GM19193 (cell line): ENCODE data around the gene AHNAK2.

ENCODE experiments used
- POLR2A ChIP-seq: IDR thresholded peaks from 4 replicates; pipeline ENCODE4 v1.6.1; 2011; ENCODE audit not compliant: insufficient read depth, insufficient read length; ENCODE audit errors: extremely low read depth

Gene AHNAK2

GRCh38 chr14:104936361-104937155 is 41.6 kb downstream of the AHNAK2 start:
- no peak for TF ChIP-seq POLR2A

GRCh38 chr14:104935955-104936354 is 42.2 kb downstream of the AHNAK2 start:
- TF ChIP-seq POLR2A = no peak

DNA sequence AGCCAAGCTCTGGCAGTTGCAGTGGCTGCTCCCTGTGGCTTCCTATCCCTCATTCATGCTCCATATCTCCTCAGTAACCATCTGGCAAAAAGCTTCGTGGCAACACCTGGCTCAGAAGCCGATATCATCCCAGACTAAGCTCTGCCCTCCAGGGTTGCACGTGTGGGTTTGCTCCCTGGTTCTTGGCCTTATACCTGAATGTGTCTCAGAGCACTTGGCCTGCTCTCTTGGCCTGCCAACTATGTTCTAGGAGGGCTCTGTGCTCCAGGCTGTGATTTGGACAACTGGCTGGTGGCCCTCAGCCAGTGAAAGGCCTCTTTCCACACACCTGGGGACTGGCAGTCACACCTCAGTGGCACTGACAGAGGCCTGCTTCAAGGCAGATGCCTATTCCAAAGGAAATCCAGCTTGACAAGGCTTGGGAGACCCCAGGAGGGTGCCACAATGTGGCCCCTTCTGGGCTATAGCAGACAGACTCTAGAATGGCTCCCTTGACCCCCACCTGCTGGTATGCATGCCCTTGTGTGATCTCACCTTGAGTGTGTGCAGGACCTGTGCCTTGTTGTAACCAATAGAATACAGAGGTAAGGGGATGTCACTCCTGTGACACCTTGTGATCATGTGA is 43.0 kb downstream of the AHNAK2 start:
- TF ChIP-seq POLR2A = no peak

GRCh38 chr14:104933746-104934733 is 44.1 kb downstream of the AHNAK2 start:
- no peak for TF ChIP-seq POLR2A

DNA sequence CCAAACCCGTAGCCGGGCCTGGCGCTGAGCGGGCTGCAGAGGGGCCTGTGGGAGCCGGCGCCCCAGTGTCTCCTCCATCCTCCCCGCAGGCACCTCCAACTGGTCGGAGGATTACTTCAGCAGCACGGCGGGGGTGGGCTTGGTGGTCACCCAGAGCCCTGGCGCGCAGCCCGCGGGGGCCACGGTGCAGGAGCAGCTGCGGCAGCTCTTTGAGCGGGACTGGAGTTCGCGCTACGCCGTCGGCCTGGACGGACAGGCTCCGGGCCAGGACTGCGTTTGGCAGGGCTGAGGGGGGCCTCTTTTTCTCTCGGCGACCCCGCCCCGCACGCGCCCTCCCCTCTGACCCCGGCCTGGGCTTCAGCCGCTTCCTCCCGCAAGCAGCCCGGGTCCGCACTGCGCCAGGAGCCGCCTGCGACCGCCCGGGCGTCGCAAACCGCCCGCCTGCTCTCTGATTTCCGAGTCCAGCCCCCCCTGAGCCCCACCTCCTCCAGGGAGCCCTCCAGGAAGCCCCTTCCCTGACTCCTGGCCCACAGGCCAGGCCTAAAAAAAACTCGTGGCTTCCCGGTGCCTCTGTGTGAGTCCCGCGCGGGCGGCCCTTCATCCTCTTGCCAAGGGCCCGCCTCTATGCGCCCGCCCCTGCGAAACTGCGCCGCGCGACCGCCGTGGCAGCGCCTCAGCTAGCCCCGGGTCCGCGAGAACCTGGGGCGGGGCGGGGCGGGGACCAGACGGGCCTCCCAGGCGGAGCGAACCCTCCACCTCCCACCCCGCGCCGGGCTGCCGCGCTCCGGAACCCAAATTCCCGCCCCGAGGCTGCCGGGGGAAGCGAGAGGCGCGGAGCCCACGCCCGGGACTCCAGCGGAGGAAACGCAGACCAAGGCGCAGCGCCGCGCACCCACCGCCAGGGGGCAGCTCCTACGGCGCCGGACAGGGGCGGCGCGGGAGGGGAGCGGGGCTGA is 45.2 kb downstream of the AHNAK2 start:
- peak; percentile 17 for TF ChIP-seq POLR2A

- TF ChIP-seq POLR2A = no peak
Measured at GRCh38 chr14:104931771-104932675, 46.2 kb downstream of the AHNAK2 start.

- no peak for TF ChIP-seq POLR2A
Measured at GRCh38 chr14:104931304-104931770, 46.8 kb downstream of the AHNAK2 start.

DNA sequence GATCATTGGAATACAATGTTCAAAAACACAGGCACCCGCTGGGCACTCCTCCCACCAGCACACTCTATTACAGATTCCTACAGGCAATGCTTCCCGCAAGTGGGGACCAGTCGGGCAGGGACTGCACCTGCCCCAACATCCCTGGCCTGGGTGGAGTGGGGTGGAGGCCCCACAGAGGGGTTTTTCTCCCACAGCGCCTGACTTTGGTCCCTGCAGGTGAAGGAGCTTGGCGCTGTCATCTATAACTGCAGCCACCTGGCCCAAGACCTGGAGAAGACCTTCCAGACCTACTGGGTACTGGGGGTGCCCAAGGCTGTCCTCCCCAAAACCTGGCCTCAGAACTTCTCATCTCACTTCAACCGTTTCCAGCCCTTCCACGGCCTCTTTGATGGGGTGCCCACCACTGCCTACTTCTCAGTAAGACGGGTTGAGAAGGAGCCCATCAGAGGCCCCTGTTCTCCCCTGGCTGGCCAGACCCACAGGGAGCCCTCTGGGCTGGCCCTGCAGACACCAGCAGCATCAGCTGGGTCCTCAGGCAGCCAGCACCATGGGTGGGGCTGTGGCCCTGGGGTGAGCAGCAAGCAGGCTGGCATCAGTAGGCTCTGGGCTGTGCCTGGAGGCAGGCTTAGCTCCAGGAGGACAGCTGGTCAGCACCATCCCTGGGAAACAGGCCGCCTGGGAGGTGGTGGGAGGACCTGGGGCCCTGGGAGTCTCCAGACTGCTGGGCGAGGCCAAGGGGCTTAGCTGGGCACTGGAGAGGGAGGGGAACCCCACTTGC is 47.5 kb downstream of the AHNAK2 start:
- no peak for TF ChIP-seq POLR2A

DNA sequence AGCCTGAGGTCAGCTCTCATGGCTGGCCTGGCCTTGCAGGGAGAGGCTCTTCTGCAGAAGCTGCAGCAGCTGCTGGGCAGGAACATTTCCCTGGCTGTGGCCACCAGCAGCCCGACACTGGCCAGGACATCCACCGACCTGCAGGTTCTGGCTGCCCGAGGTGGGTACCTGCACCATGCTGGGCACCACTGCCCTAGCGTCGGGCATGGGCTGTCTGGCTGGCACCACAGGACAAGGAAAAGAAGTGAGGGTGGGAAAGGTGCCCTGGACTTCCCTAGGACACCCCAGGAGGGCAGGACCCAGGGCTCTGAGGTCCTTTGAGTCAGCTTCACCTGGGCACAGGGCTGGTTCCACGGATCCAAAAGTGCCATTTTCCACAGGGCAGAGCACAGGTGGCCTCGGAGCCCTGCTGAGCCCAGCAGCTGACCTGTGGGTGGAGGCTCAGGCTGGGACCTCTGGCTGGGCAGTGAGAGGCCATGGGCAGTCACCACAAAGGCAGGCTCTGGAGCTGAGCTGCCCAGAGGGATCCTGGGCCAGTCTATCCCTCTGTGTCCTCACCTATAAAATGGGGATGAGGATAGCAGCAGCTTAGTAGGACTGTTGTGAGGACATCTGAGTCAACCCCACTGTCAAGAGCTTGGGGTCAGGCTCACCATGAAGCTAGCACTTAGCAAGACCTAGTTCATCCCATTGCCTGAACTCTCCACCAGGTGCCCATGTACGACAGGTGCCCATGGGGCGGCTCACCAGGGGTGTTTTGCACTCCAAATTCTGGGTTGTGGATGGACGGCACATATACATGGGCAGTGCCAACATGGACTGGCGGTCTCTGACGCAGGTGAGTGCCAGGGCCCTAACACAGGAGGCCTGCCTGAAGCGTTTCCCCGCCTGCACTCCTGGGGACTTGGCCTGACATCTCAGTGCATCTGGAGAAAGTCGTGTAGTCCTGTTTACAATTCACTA is 48.6 kb downstream of the AHNAK2 start:
- TF ChIP-seq POLR2A = no peak

DNA sequence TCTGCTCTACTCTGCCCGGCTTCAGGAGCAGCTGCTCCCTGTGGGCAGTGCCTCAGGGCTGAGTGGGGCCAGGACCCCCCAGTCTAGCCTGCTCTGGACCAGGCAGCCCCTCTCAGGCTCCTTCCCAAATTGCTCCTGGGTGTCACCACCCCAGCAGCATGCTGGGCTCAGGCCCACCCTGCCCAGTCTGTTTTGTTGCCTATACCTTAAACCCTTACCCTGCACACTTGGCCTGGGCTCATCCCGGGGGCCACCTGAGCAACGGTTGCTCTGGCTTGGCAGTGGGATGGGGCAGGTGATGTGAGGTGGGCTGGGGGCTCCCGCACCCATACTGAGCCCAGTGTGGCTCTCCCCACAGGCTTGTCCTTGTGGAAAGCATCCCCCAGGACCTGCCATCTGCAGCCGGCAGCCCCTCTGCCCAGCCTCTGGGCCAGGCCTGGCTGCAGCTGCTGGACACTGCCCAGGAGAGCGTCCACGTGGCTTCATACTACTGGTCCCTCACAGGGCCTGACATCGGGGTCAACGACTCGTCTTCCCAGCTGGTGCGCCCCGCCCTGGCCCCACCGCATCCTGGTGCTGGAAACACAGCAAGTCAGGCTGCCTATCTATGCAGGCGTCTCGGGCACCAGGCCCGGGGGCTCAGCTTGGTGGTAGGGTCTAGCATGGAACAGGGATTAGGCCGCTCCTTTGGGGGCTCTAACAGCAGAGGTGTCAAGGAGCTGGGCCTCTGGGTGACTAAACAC is 49.6 kb downstream of the AHNAK2 start:
- TF ChIP-seq POLR2A = no peak

DNA sequence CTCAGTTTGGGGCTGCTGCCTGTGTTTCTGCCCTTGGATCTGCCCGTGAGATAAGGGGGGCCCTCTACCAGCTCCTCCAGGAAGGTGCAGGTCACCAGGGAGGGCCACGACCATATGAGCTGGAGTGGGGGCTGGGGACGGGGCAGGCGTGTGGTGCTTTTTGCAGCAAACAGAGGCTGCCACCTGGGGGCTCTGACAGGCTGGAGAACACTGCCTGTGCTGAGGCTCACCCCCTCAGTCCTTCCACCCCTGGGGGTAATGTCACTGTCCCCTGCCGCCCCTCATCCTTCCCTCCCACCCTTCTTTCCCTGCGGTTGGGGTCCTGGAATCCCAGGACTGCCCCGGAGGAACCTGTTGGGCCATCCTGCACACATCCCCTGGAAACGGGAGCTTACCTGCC is 50.3 kb downstream of the AHNAK2 start:
- TF ChIP-seq POLR2A = no peak

DNA sequence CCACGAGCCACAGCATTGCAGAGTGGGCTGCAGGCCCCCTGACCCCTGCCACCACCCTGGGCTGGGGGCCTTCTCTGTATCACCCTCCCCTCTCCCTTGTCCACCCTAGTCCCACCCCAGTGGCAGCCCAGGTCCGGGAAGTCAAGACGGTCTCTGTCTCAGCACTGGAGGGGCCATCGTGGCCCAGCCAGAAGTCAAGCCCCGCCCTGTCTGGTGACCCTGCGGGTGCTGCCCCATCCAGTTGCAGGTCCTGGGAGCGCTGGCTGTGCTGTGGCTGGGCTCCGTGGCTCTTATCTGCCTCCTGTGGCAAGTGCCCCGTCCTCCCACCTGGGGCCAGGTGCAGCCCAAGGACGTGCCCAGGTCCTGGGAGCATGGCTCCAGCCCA is 50.8 kb downstream of the AHNAK2 start:
- no peak for TF ChIP-seq POLR2A
